ENCODE results near the gene ABCB6.

ABCB6 gene

GRCh38 chr2:219176818-219177551, 41.8 kb downstream of the ABCB6 start, which contains the start of gene CNPPD1:
TSS of gene CNPPD1 (minus strand) at chr2:219176925. CDS start at chr2:219176828, 97 bp downstream.
- in situ Hi-C loops (cut with HindIII; ENCODE audit: low pct_ligation_motif_present, low pct_unique_long_range_greater_than_20kb, low sequenced_read_pairs), result no loop called here

GRCh38 chr2:219175928-219176817, 42.6 kb downstream of the ABCB6 start:
- in situ Hi-C loops (cut with HindIII; ENCODE audit: low pct_ligation_motif_present, low pct_unique_long_range_greater_than_20kb, low sequenced_read_pairs), result no loop called here

More at GRCh38 chr2:219176818-219177551, 41.8 kb downstream of the ABCB6 start, which contains the start of gene CNPPD1:
- peak; percentile 88 for DNase-seq

GRCh38 chr2:219175486-219175885, 43.3 kb downstream of the ABCB6 start:
- DNase-seq, result no peak
- in situ Hi-C loops (cut with HindIII; ENCODE audit: low pct_ligation_motif_present, low pct_unique_long_range_greater_than_20kb, low sequenced_read_pairs), result no loop called here

More at GRCh38 chr2:219175928-219176817, 42.6 kb downstream of the ABCB6 start:
- DNase-seq, result peak; percentile 51

GRCh38 chr2:219174801-219175200, 44.0 kb downstream of the ABCB6 start:
- in situ Hi-C loops (cut with HindIII; ENCODE audit: low pct_ligation_motif_present, low pct_unique_long_range_greater_than_20kb, low sequenced_read_pairs), result no loop called here
- no peak for DNase-seq

GRCh38 chr2:219174146-219174545, 44.6 kb downstream of the ABCB6 start:
- peak; percentile 55 for DNase-seq
- in situ Hi-C loops (cut with HindIII; ENCODE audit: low pct_ligation_motif_present, low pct_unique_long_range_greater_than_20kb, low sequenced_read_pairs), result no loop called here

- DNase-seq, result no peak
- in situ Hi-C loops (cut with HindIII; ENCODE audit: low pct_ligation_motif_present, low pct_unique_long_range_greater_than_20kb, low sequenced_read_pairs), result no loop called here
These were observed 45.6 kb downstream of the ABCB6 start for GRCh38 chr2:219173176-219173575.

GRCh38 chr2:219172231-219173154, 46.3 kb downstream of the ABCB6 start:
- DNase-seq, result no peak
- in situ Hi-C loops (cut with HindIII; ENCODE audit: low pct_ligation_motif_present, low pct_unique_long_range_greater_than_20kb, low sequenced_read_pairs), result no loop called here

- DNase-seq, result peak; percentile 72
- in situ Hi-C loops (cut with HindIII; ENCODE audit: low pct_ligation_motif_present, low pct_unique_long_range_greater_than_20kb, low sequenced_read_pairs), result no loop called here
These were observed 47.5 kb downstream of the ABCB6 start for GRCh38 chr2:219171231-219171651.

- DNase-seq, result no peak
- in situ Hi-C loops (cut with HindIII; ENCODE audit: low pct_ligation_motif_present, low pct_unique_long_range_greater_than_20kb, low sequenced_read_pairs), result no loop called here
These were observed 48.7 kb downstream of the ABCB6 start, which contains the start of gene SLC23A3 for GRCh38 chr2:219169930-219170654. TSS of gene SLC23A3 (minus strand) at chr2:219170029. CDS start at chr2:219169984, 45 bp downstream.

GRCh38 chr2:219168932-219169331, 49.8 kb downstream of the ABCB6 start:
- no peak for DNase-seq
- in situ Hi-C loops (cut with HindIII; ENCODE audit: low pct_ligation_motif_present, low pct_unique_long_range_greater_than_20kb, low sequenced_read_pairs), result no loop called here

GRCh38 chr2:219168526-219168925, 50.2 kb downstream of the ABCB6 start:
- DNase-seq, result no peak
- in situ Hi-C loops (cut with HindIII; ENCODE audit: low pct_ligation_motif_present, low pct_unique_long_range_greater_than_20kb, low sequenced_read_pairs), result no loop called here

- DNase-seq, result no peak
- in situ Hi-C loops (cut with HindIII; ENCODE audit: low pct_ligation_motif_present, low pct_unique_long_range_greater_than_20kb, low sequenced_read_pairs), result no loop called here
These were observed 50.8 kb downstream of the ABCB6 start for GRCh38 chr2:219167997-219168396.

GRCh38 chr2:219165058-219165911, 53.5 kb downstream of the ABCB6 start:
- in situ Hi-C loops (cut with HindIII; ENCODE audit: low pct_ligation_motif_present, low pct_unique_long_range_greater_than_20kb, low sequenced_read_pairs), result no loop called here
- no peak for DNase-seq

GRCh38 chr2:219163156-219163555, 55.6 kb downstream of the ABCB6 start:
- in situ Hi-C loops (cut with HindIII; ENCODE audit: low pct_ligation_motif_present, low pct_unique_long_range_greater_than_20kb, low sequenced_read_pairs), result no loop called here
- DNase-seq, result no peak

GRCh38 chr2:219161097-219161496, 57.7 kb downstream of the ABCB6 start:
- in situ Hi-C loops (cut with HindIII; ENCODE audit: low pct_ligation_motif_present, low pct_unique_long_range_greater_than_20kb, low sequenced_read_pairs), result no loop called here
- DNase-seq, result no peak

- in situ Hi-C loops (cut with HindIII; ENCODE audit: low pct_ligation_motif_present, low pct_unique_long_range_greater_than_20kb, low sequenced_read_pairs), result no loop called here
- DNase-seq, result peak; percentile 95
These were observed 58.4 kb downstream of the ABCB6 start, which contains the start of gene NHEJ1 for GRCh38 chr2:219160186-219161017. TSS of gene NHEJ1 (minus strand) at chr2:219160815. CDS start at chr2:219158362, 2,453 bp downstream.
